ENCODE results near the gene PPP2R2D. TPM values are rescaled to one million over a fixed set of nuclear protein-coding genes. Genes with fewer than 3 reads are reported as not detected.

The PPP2R2D gene
- total RNA-seq, 2 experiments from 2014 or later, result 37.4 to 38.5 TPM

DNA sequence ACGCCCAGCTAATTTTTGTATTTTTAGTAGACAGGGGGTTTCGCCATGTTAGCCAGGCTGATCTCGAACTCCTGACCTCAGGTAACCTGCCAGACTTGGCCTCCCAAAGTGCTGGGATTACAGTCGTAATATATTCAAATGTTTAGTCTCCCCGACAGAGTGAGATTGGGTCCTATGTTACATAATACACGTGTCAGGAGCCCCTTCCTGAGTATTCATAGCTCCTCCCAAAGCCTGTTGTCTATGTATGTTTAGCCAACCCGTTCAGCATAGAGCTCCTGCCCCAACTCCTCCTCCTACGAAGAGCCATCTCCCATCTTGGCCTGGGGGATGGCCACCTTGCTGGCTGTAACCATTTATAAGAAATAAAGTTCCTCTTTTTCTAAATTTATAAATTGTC, 2.7 kb upstream of the PPP2R2D start:
- no peaks in the 10 kb centered on the region for H3K9me3 ChIP-seq (ENCODE audit: low read length)
- POLR2A ChIA-PET, result interaction anchor here (0.6 to 1.7 kb wide), 2 partner anchors 14 to 17 kb away, joined by 3 to 7 read pairs; no protein-coding TSS in a partner anchor
- CTCF ChIA-PET (ENCODE audit: unreplicated experiment), result no interaction called here
- no peak overlapping the region for H3K27ac ChIP-seq (ENCODE audit: low read depth, low read length, poor library complexity, severe bottlenecking)
- peaks cover 18% of the 10 kb centered on the region for H3K79me2 ChIP-seq (ENCODE audit: insufficient read depth, low read depth, low read length)
- TF ChIP-seq EZH2phosphoT487 (IDR thresholded peaks at IDR 0.05; ENCODE audit: borderline replicate concordance, low read depth, low read length) (no peak), CTCF (conservative IDR thresholded peaks at IDR 0.05; ENCODE audit: low read length) (no peak)
- H2AFZ ChIP-seq (ENCODE audit: low read length), result no peak overlapping the region
- BruUV-seq (replicated peaks), result no TSS peak
- no peaks in the 10 kb centered on the region; the same call in 1 of the 2 replicates for H3K36me3 ChIP-seq (ENCODE audit: insufficient read depth, low read length)
- peaks cover 10% of the 10 kb centered on the region for H4K20me1 ChIP-seq (ENCODE audit: insufficient read depth, low read length)
- H3K4me1 ChIP-seq (ENCODE audit: insufficient read depth, low read length, poor library complexity, severe bottlenecking), result peaks cover 22% of the 10 kb centered on the region
- H3K9me2 ChIP-seq (ENCODE audit: insufficient read depth, low read length), result no peaks in the 10 kb centered on the region
- H3K4me2 ChIP-seq (ENCODE audit: low read length), result no peak overlapping the region
- H3K4me3 ChIP-seq (ENCODE audit: low read depth, low read length, poor library complexity, severe bottlenecking), result no peak overlapping the region
- DNase-seq (ENCODE audit: low spot score), result no peak
- intact Hi-C loops (cut with micrococcal nuclease; ENCODE audit: unreplicated experiment), result no loop called here

DNA sequence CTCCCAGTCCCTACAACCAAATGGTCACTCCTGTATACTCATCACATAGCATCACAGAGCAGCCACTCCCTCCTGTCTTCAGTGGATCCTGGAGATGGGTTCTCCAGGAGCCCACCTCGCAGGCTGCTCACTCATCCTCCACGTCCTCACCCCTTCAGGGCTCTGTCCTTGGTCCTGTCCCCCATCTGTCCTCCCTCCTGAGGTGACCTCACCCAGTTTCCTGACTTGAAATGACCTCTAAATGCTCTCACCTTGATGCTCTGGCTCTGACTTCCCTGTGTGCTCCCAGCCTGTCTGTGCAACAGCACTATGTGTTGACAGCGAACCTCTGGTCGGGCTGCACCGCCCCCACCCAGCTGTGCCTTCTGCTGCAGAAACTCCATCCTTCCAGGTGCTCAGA, 2.1 kb upstream of the PPP2R2D start:
- H3K9me3 ChIP-seq (ENCODE audit: low read length), result no peaks in the 10 kb centered on the region
- H3K4me1 ChIP-seq (ENCODE audit: insufficient read depth, low read length, poor library complexity, severe bottlenecking), result peaks cover 28% of the 10 kb centered on the region
- H3K79me2 ChIP-seq (ENCODE audit: insufficient read depth, low read depth, low read length), result peaks cover 24% of the 10 kb centered on the region
- intact Hi-C loops (cut with micrococcal nuclease; ENCODE audit: unreplicated experiment), result no loop called here
- CTCF ChIA-PET (ENCODE audit: unreplicated experiment), result no interaction called here
- H3K9me2 ChIP-seq (ENCODE audit: insufficient read depth, low read length), result no peaks in the 10 kb centered on the region
- BruUV-seq (replicated peaks), result no TSS peak
- POLR2A ChIA-PET, result no interaction called here
- H3K4me3 ChIP-seq (ENCODE audit: low read depth, low read length, poor library complexity, severe bottlenecking), result no peak overlapping the region
- peaks cover 4% of the 10 kb centered on the region; the same call in 1 of the 2 replicates for H3K36me3 ChIP-seq (ENCODE audit: insufficient read depth, low read length)
- no peak for DNase-seq (ENCODE audit: low spot score)
- peaks cover 10% of the 10 kb centered on the region for H4K20me1 ChIP-seq (ENCODE audit: insufficient read depth, low read length)
- TF ChIP-seq EZH2phosphoT487 (IDR thresholded peaks at IDR 0.05; ENCODE audit: borderline replicate concordance, low read depth, low read length) (no peak), CTCF (conservative IDR thresholded peaks at IDR 0.05; ENCODE audit: low read length) (no peak)
- no peak overlapping the region for H3K27ac ChIP-seq (ENCODE audit: low read depth, low read length, poor library complexity, severe bottlenecking)
- no peak overlapping the region for H2AFZ ChIP-seq (ENCODE audit: low read length)
- H3K4me2 ChIP-seq (ENCODE audit: low read length), result no peak overlapping the region

- no peak overlapping the region for H3K4me3 ChIP-seq (ENCODE audit: low read depth, low read length, poor library complexity, severe bottlenecking)
- H3K9me3 ChIP-seq (ENCODE audit: low read length), result no peaks in the 10 kb centered on the region
- peaks cover 30% of the 10 kb centered on the region for H3K4me1 ChIP-seq (ENCODE audit: insufficient read depth, low read length, poor library complexity, severe bottlenecking)
- no peak overlapping the region for H2AFZ ChIP-seq (ENCODE audit: low read length)
- no peaks in the 10 kb centered on the region for H3K9me2 ChIP-seq (ENCODE audit: insufficient read depth, low read length)
- POLR2A ChIA-PET, result interaction anchor here (1.4 kb wide), 1 partner anchor 76 kb away, joined by 3 read pairs; no protein-coding TSS in a partner anchor
- peaks cover 6% of the 10 kb centered on the region; the same call in 1 of the 2 replicates for H3K36me3 ChIP-seq (ENCODE audit: insufficient read depth, low read length)
- peak overlapping the region; percentile 79; the same call in 1 of the 2 replicates for H3K4me2 ChIP-seq (ENCODE audit: low read length)
- intact Hi-C loops (cut with micrococcal nuclease; ENCODE audit: unreplicated experiment), result no loop called here
- peaks cover 28% of the 10 kb centered on the region for H3K79me2 ChIP-seq (ENCODE audit: insufficient read depth, low read depth, low read length)
- CTCF ChIA-PET (ENCODE audit: unreplicated experiment), result no interaction called here
- BruUV-seq (replicated peaks), result no TSS peak
- H4K20me1 ChIP-seq (ENCODE audit: insufficient read depth, low read length), result peaks cover 10% of the 10 kb centered on the region
- no peak for TF ChIP-seq EZH2phosphoT487 (IDR thresholded peaks at IDR 0.05; ENCODE audit: borderline replicate concordance, low read depth, low read length)
- TF ChIP-seq CTCF (conservative IDR thresholded peaks at IDR 0.05; ENCODE audit: low read length), result no peak
- no peak for DNase-seq (ENCODE audit: low spot score)
- no peak overlapping the region for H3K27ac ChIP-seq (ENCODE audit: low read depth, low read length, poor library complexity, severe bottlenecking)
Measured at GRCh38 chr10:131899116-131899690, 1.6 kb upstream of the PPP2R2D start.

Measured in OCI-LY7 (cell line).